Naive thymus-derived CD4-positive, alpha-beta T cell (primary cell): ENCODE data around the gene CD81. TPM values are rescaled to one million over a fixed set of nuclear protein-coding genes. Genes with fewer than 3 reads are reported as not detected.

ENCODE experiments used
- ATAC-seq: fragments of 150-1000 bp; cut with Tn5 transposase; 2 replicates; pipeline ENCODE4 v1.10.0; 2021; ENCODE audit warnings: mild to moderate bottlenecking, moderate library complexity
- CTCF ChIA-PET: fragments of 350-600 bp; sonication (Branson Sonifier 250); formaldehyde crosslinking; loops from one replicate; lab custom pipeline; 2021; ENCODE audit warnings: antibody characterized with exemption; lab: Charles Lee
- POLR2A ChIA-PET: fragments of 350-600 bp; sonication (Branson Sonifier 250); formaldehyde crosslinking; loops from one replicate; lab custom pipeline; 2021; ENCODE audit warnings: antibody characterized with exemption, inconsistent platforms; lab: Charles Lee
- DNase-seq, 9 donors: peaks; one replicate each; pipeline versions ENCODE4 v3.0.0 to v3.0.0-alpha.2; 2020 to 2022; ENCODE audit warnings: mixed read lengths in 1 of 9
- H3K27ac ChIP-seq: one replicate; pipeline ENCODE4 v1.7.0; 2013; ENCODE audit warnings: mild to moderate bottlenecking, low read depth, low read length, moderate library complexity
- H3K27me3 ChIP-seq, 2 donors: one replicate each; pipeline ENCODE4 v1.7.0; 2013; ENCODE audit warnings: low read length in 2 of 2, mild to moderate bottlenecking in 2 of 2, moderate library complexity in 2 of 2; ENCODE audit not compliant: control insufficient read depth in 2 of 2, insufficient read depth in 2 of 2
- H3K36me3 ChIP-seq, 3 experiments: 1 replicate in 2 of 3; 2 replicates in 1 of 3; pipeline ENCODE4 v1.7.0; 2013; ENCODE audit warnings: low read length in 3 of 3, mild to moderate bottlenecking in 3 of 3, moderate library complexity in 1 of 3; ENCODE audit not compliant: insufficient read depth in 3 of 3, control insufficient read depth in 2 of 3
- H3K4me1 ChIP-seq, 2 donors: one replicate each; pipeline ENCODE4 v1.7.0; 2013; ENCODE audit warnings: low read length in 2 of 2, mild to moderate bottlenecking in 2 of 2, moderate library complexity in 1 of 2; ENCODE audit not compliant: control insufficient read depth in 2 of 2, insufficient read depth in 2 of 2
- H3K4me3 ChIP-seq: 2 replicates; pipeline ENCODE4 v1.7.0; 2013; ENCODE audit warnings: mild to moderate bottlenecking, low read length
- H3K9me3 ChIP-seq, 3 experiments: 1 replicate in 2 of 3; 2 replicates in 1 of 3; pipeline ENCODE4 v1.7.0; 2013; ENCODE audit warnings: low read length in 3 of 3; ENCODE audit not compliant: control insufficient read depth in 2 of 3
- H3K27ac Mint-ChIP-seq, 9 donors: one replicate each; pipeline ENCODE4 v1.8.0; 2020 to 2022; ENCODE audit warnings: mixed read lengths in 9 of 9, mild to moderate bottlenecking in 8 of 9, moderate library complexity in 5 of 9, inconsistent platforms in 2 of 9
- H3K27me3 Mint-ChIP-seq, 5 donors: one replicate each; pipeline ENCODE4 v1.8.0; 2021 to 2022; ENCODE audit warnings: mixed read lengths in 5 of 5, mild to moderate bottlenecking in 1 of 5
- H3K36me3 Mint-ChIP-seq, 5 donors: one replicate each; pipeline ENCODE4 v1.8.0; 2020 to 2022; ENCODE audit warnings: mixed read lengths in 5 of 5, mild to moderate bottlenecking in 3 of 5, inconsistent platforms in 1 of 5
- H3K4me1 Mint-ChIP-seq, 7 donors: one replicate each; pipeline ENCODE4 v1.8.0; 2020 to 2022; ENCODE audit warnings: mixed read lengths in 7 of 7, mild to moderate bottlenecking in 3 of 7, inconsistent platforms in 1 of 7
- H3K4me3 Mint-ChIP-seq, 10 donors: one replicate each; pipeline ENCODE4 v1.8.0; 2020 to 2022; ENCODE audit warnings: mild to moderate bottlenecking in 10 of 10, mixed read lengths in 10 of 10, moderate library complexity in 6 of 10, inconsistent platforms in 2 of 10
- H3K9me3 Mint-ChIP-seq, 11 donors: one replicate each; pipeline ENCODE4 v1.8.0; 2020 to 2022; ENCODE audit warnings: mixed read lengths in 11 of 11, mild to moderate bottlenecking in 4 of 11, inconsistent platforms in 1 of 11, moderate library complexity in 1 of 11
- intact Hi-C, 2 donors: fragments of 100-400 bp; cut with micrococcal nuclease; formaldehyde crosslinking; loops; one replicate each; pipeline ENCODE4 v1.15.1; 2023
- polyA plus RNA-seq, 2 donors: library from polyadenylated mRNA; unstranded; fragments of 300-500 nt; fragmentation: Illumina TruSeq; gene quantifications; one replicate each; pipeline ENCODE4 v1.2.3, GENCODE V29; 2021
- total RNA-seq, 6 experiments: library from RNA in 5 of 6; stranded (reverse) in 5 of 6; gene quantifications; 1 replicate in 5 of 6; 2 replicates in 1 of 6; pipeline ENCODE4 v1.2.3 and lab custom pipeline; 2021 to 2026

The CD81 gene
- total and polyA plus RNA-seq, 7 experiments from 2014 or later = 19.0 to 173 (median 102) TPM

DNA sequence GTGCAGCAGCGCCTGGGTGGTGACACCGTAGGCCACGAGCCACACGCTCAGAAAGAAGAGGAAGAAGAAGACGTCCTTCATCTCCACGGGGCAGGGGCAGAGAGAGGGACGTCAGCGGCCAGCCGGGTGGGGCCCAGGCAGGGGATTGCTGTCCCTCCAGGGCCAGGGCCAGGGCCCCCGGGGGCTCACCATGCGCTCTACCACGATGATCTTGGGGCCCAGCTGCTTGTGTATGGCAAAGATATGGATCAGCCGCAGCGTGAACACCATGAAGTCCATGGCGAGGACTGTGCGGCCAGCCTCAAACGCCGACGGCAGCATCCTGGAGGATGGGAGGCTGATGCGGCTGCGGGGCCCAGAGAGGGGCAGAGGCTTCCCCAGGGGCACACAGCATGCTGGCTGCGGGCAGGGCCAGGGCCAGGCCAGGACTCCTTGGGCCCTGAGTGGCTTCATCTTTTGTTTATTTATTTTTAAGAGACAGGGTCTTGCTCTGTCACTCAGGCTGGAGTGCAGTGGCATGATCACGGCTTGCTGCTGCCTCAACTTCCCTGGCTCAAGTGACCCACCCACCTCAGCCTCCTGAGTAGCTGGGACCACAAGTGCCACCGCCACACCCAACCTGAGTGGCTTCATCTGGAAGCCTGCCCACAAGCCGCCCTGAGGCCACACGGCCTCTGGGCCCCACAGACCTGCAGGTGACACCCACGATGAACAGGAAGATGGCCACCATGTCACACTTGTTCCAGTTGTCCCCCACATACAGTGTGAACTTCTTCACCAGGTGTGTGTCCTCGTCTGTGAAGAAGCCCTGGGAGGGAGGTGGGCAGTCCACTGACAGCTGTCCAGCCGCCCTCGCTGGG is 34.6 kb downstream of the CD81 start:
- H3K27ac Mint-ChIP-seq = no peak overlapping the region
- no peaks in the 10 kb centered on the region for H3K4me1 Mint-ChIP-seq

DNA sequence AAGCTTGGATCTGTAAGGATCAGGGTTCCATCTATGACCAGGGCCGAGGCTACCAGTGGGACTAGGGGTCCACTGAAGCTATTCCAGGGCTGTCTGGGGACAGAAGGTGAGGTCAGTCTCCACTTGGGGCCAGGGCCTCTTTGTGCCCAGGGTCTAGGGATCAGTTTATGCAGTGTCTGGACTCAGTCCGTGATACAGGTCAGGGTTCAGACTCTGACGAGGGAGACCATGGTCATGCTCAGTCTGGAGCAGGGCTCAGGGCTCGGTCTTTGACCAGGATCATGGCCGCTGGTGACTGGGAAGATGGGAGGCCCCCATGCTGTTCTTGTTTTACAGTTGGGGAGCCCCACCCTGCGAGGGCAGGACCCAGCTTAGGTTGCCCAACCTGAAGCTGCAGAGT is 35.2 kb downstream of the CD81 start:
- Histone ChIP-seq H3K9me3 (no peaks in the 10 kb centered on the region), H3K27ac (no peak overlapping the region), H3K4me3 (no peak overlapping the region), H3K27me3 (no peaks in the 10 kb centered on the region), H3K36me3 (no peaks in the 10 kb centered on the region), H3K4me1 (no peaks in the 10 kb centered on the region)
- DNase-seq (no peak), ATAC-seq (no peak)
- Mint-ChIP-seq H3K9me3 (no peaks in the 10 kb centered on the region), H3K27ac (no peak overlapping the region), H3K4me3 (no peak overlapping the region), H3K36me3 (no peaks in the 10 kb centered on the region), H3K4me1 (no peaks in the 10 kb centered on the region), H3K27me3 (no peaks in the 10 kb centered on the region)
- intact Hi-C loops = no loop called here
- POLR2A ChIA-PET = no interaction called here
- CTCF ChIA-PET = interaction anchor here (2.0 kb wide), 1 partner anchor 107 kb away, joined by 4 read pairs; no protein-coding TSS in a partner anchor

More for the DNA sequence above, 34.6 kb downstream of the CD81 start:
- no peak overlapping the region for H3K4me3 Mint-ChIP-seq
- H3K36me3 ChIP-seq = no peaks in the 10 kb centered on the region
- no peak overlapping the region for H3K4me3 ChIP-seq
- ChIA-PET CTCF (interaction anchor here (2.0 kb wide), 1 partner anchor 107 kb away, joined by 4 read pairs; no protein-coding TSS in a partner anchor), POLR2A (no interaction called here)
- H3K27me3 Mint-ChIP-seq = no peaks in the 10 kb centered on the region
- no peaks in the 10 kb centered on the region for H3K4me1 ChIP-seq
- H3K9me3 ChIP-seq = no peaks in the 10 kb centered on the region
- ATAC-seq = no peak
- intact Hi-C loops = no loop called here
- no peaks in the 10 kb centered on the region for H3K27me3 ChIP-seq
- H3K27ac ChIP-seq = no peak overlapping the region
- no peaks in the 10 kb centered on the region for H3K36me3 Mint-ChIP-seq
- no peak for DNase-seq
- no peaks in the 10 kb centered on the region for H3K9me3 Mint-ChIP-seq

- no peaks in the 10 kb centered on the region for H3K36me3 Mint-ChIP-seq
These were observed 36.9 kb downstream of the CD81 start for GRCh38 chr11:2413742-2414579.

DNA sequence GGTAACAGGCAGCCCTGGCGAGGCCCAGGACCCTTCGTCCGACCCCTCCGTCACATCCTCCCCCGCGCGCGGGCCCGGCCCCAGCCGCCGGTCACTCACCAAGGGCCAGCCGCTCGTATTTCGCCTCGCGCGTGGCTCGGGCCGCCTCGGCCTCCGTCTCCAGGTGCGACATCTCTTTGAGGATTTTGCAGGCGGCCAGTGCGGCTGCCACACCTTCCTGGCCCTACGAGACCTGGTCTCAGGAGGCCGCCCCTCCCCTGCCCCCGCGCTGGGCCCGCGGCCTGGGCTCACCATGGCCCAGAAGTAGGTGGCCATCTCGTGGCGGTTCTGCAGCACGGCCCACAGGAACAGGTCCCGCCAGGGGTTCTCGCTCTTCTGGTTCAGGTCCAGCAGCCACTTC is 37.5 kb downstream of the CD81 start:
- Mint-ChIP-seq H3K9me3 (no peaks in the 10 kb centered on the region), H3K4me1 (peaks cover 0 to 3% (median 0%) of the 10 kb centered on the region in 7 donors), H3K27me3 (no peaks in the 10 kb centered on the region), H3K27ac (no peak overlapping the region), H3K36me3 (no peaks in the 10 kb centered on the region), H3K4me3 (no peak overlapping the region)
- no peaks in the 10 kb centered on the region for H3K36me3 ChIP-seq
- no peaks in the 10 kb centered on the region for H3K27me3 ChIP-seq
- ChIA-PET CTCF (no interaction called here), POLR2A (interaction anchor here (1.1 kb wide), 1 partner anchor 112 kb away, joined by 3 read pairs; no protein-coding TSS in a partner anchor)
- no peaks in the 10 kb centered on the region for H3K9me3 ChIP-seq
- no peaks in the 10 kb centered on the region for H3K4me1 ChIP-seq
- DNase-seq = no peak
- intact Hi-C loops = no loop called here
- ATAC-seq = no peak
- H3K27ac ChIP-seq = no peak overlapping the region
- no peak overlapping the region for H3K4me3 ChIP-seq

More at GRCh38 chr11:2413742-2414579, 36.9 kb downstream of the CD81 start:
- H3K4me1 ChIP-seq = no peaks in the 10 kb centered on the region
- H3K27me3 ChIP-seq = no peaks in the 10 kb centered on the region
- intact Hi-C loops = no loop called here
- no peak overlapping the region for H3K4me3 ChIP-seq
- no peak overlapping the region for H3K27ac ChIP-seq
- Mint-ChIP-seq H3K27ac (no peak overlapping the region), H3K27me3 (no peaks in the 10 kb centered on the region), H3K4me1 (peaks cover 0 to 3% (median 0%) of the 10 kb centered on the region in 7 donors), H3K4me3 (no peak overlapping the region), H3K9me3 (no peaks in the 10 kb centered on the region)
- ChIA-PET POLR2A (interaction anchor here (1.1 kb wide), 1 partner anchor 112 kb away, joined by 3 read pairs; no protein-coding TSS in a partner anchor), CTCF (interaction anchor here (2.0 kb wide), 1 partner anchor 109 kb away, joined by 4 read pairs; no protein-coding TSS in a partner anchor)
- DNase-seq (no peak), ATAC-seq (no peak)
- H3K9me3 ChIP-seq = no peaks in the 10 kb centered on the region
- no peaks in the 10 kb centered on the region for H3K36me3 ChIP-seq

DNA sequence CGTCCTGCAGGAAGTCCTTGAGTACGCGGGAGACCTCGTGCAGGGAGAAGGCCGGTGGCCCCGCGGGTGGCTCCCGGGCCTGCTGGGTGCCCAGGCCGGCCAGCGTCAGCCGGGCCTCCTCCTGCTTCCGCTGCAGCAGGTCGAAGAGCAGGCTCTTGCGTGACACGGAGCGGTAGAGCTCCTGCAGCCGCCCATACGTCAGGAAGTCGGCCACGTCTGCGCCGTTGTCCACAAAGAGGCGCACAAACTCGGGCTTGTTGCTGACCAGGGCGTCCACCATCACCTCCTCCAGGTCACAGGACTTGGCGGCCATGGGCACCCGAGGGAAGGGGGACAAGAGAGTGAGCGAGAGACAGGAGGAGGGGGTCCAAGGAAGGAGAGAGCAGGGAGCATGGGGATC is 38.1 kb downstream of the CD81 start:
- no peaks in the 10 kb centered on the region for H3K9me3 Mint-ChIP-seq
- no peak overlapping the region for H3K27ac Mint-ChIP-seq
- no peak overlapping the region for H3K27ac ChIP-seq
- no peak for ATAC-seq
- no peak for DNase-seq
- no peaks in the 10 kb centered on the region for H3K27me3 ChIP-seq
- ChIA-PET CTCF (no interaction called here), POLR2A (interaction anchor here (1.1 kb wide), 1 partner anchor 113 kb away, joined by 3 read pairs; no protein-coding TSS in a partner anchor)
- no peak overlapping the region for H3K4me3 Mint-ChIP-seq
- intact Hi-C loops = no loop called here
- H3K27me3 Mint-ChIP-seq = no peaks in the 10 kb centered on the region
- H3K36me3 ChIP-seq = no peaks in the 10 kb centered on the region
- no peak overlapping the region for H3K4me3 ChIP-seq
- H3K4me1 ChIP-seq = peaks cover 0 to 2% of the 10 kb centered on the region in 2 donors
- H3K4me1 Mint-ChIP-seq = peaks cover 0 to 3% (median 2%) of the 10 kb centered on the region in 7 donors
- H3K36me3 Mint-ChIP-seq = no peaks in the 10 kb centered on the region
- H3K9me3 ChIP-seq = no peaks in the 10 kb centered on the region

DNA sequence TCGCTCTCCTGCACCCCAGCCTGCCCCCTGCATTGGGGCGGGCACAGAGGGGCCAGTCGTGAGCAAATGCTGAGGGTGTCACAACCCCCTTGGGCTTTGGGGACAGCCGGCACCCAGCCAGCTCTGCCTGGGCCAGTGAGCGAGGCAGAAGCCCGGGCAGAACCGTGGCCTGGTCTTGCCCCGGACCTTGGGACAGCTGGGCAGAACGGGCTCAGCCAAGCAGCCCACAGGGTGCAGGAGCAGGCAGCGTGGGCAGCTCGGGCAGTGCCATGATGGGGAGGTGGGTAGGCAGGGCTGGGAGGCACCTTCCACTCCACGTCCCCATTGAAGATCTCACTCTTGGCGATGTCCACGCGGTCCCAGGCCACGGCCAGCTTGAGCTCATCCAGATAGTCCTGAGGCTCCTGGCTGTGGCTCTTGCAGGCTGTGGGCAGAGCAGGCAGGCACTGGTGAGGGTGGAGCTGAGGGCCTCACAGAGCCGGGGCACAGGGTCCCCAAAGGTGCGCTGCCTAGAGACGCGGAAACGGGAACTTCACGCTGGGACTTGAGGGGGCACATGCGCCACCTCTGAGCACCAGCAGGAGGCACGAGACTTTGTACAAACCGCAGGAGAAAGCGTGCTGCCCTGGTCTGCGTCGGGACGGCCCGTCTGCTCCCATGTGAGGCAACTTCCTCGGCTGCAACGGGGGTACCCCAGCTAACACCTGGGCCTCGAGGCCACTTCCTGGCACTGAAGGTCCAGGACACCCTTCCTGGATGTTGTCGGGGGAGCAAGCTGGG is 38.7 kb downstream of the CD81 start:
- ATAC-seq (no peak), DNase-seq (no peak)
- Mint-ChIP-seq H3K27me3 (no peaks in the 10 kb centered on the region), H3K4me3 (no peak overlapping the region), H3K4me1 (peaks cover 0 to 3% (median 2%) of the 10 kb centered on the region in 7 donors), H3K9me3 (no peaks in the 10 kb centered on the region), H3K27ac (no peak overlapping the region), H3K36me3 (no peaks in the 10 kb centered on the region)
- CTCF ChIA-PET = no interaction called here
- Histone ChIP-seq H3K36me3 (no peaks in the 10 kb centered on the region), H3K4me3 (no peak overlapping the region), H3K27ac (no peak overlapping the region), H3K27me3 (no peaks in the 10 kb centered on the region), H3K4me1 (peaks cover 0 to 9% of the 10 kb centered on the region in 2 donors), H3K9me3 (no peaks in the 10 kb centered on the region)
- intact Hi-C loops = no loop called here
- POLR2A ChIA-PET = no interaction called here
